Mesenchymal stem cell (in vitro differentiated cells and primary cell): ENCODE data around the gene FLT3LG. TPM values are rescaled to one million over a fixed set of nuclear protein-coding genes. Genes with fewer than 3 reads are reported as not detected.

Source experiments
- DNase-seq: peaks from one replicate; pipeline ENCODE4 v3.0.0-alpha.2; 2013
- H2AFZ ChIP-seq: one replicate; pipeline ENCODE4 v1.6.1; 2013; ENCODE audit warnings: low read depth, mild to moderate bottlenecking, control low read depth, inconsistent platforms, low read length, moderate library complexity
- H2AK5ac ChIP-seq: 2 replicates; pipeline ENCODE4 v1.6.1; 2013; ENCODE audit warnings: low read length, moderate library complexity, mild to moderate bottlenecking, inconsistent platforms; ENCODE audit not compliant: severe bottlenecking
- H2BK120ac ChIP-seq: one replicate; pipeline ENCODE4 v1.6.1; 2013; ENCODE audit warnings: low read depth, mild to moderate bottlenecking, inconsistent platforms, low read length, moderate library complexity
- H2BK12ac ChIP-seq, 2 experiments: one replicate each; pipeline ENCODE4 v1.6.1; 2013; ENCODE audit warnings: inconsistent platforms in 2 of 2, low read length in 2 of 2, mild to moderate bottlenecking in 2 of 2, moderate library complexity in 2 of 2, control low read depth in 1 of 2
- H2BK15ac ChIP-seq: one replicate; pipeline ENCODE4 v1.6.1; 2013; ENCODE audit warnings: mild to moderate bottlenecking, low read depth, inconsistent platforms; ENCODE audit not compliant: poor library complexity, severe bottlenecking
- H2BK5ac ChIP-seq: 2 replicates; pipeline ENCODE4 v1.6.1; 2013; ENCODE audit warnings: low read depth, mild to moderate bottlenecking, low read length, control low read depth, inconsistent platforms; ENCODE audit not compliant: poor library complexity, severe bottlenecking
- H3K14ac ChIP-seq, 2 experiments: one replicate each; pipeline ENCODE4 v1.6.1; 2013; ENCODE audit warnings: inconsistent platforms in 2 of 2, low read length in 2 of 2, control low read depth in 1 of 2, mild to moderate bottlenecking in 1 of 2, moderate library complexity in 1 of 2
- H3K18ac ChIP-seq, 2 experiments: one replicate each; pipeline ENCODE4 v1.6.1; 2013; ENCODE audit warnings: inconsistent platforms in 2 of 2, low read length in 2 of 2, control low read depth in 1 of 2, low read depth in 1 of 2, mild to moderate bottlenecking in 1 of 2
- H3K23ac ChIP-seq, 2 experiments: one replicate each; pipeline ENCODE4 v1.6.1; 2013; ENCODE audit warnings: inconsistent platforms in 2 of 2, low read length in 2 of 2, mild to moderate bottlenecking in 2 of 2, moderate library complexity in 2 of 2, control low read depth in 1 of 2
- H3K27ac ChIP-seq: 2 replicates; pipeline ENCODE4 v1.5.1; 2013; ENCODE audit warnings: mild to moderate bottlenecking, moderate library complexity, low read length, control low read depth, inconsistent platforms; ENCODE audit not compliant: poor library complexity, severe bottlenecking
- H3K27me3 ChIP-seq, 2 experiments: 2 replicates each; pipeline versions ENCODE4 v1.6.1 to v1.7.0; 2013; ENCODE audit warnings: low read length in 2 of 2, mild to moderate bottlenecking in 2 of 2, moderate library complexity in 2 of 2, control low read depth in 1 of 2, inconsistent platforms in 1 of 2; ENCODE audit not compliant: control insufficient read depth in 1 of 2, insufficient read depth in 1 of 2
- H3K36me3 ChIP-seq, 2 experiments: 2 replicates each; pipeline versions ENCODE4 v1.6.1 to v1.7.0; 2013; ENCODE audit warnings: low read length in 2 of 2, control low read depth in 1 of 2, inconsistent platforms in 1 of 2, low read depth in 1 of 2, mild to moderate bottlenecking in 1 of 2; ENCODE audit not compliant: insufficient read depth in 2 of 2, control insufficient read depth in 1 of 2
- H3K4ac ChIP-seq, 2 experiments: one replicate each; pipeline ENCODE4 v1.6.1; 2013; ENCODE audit warnings: inconsistent platforms in 2 of 2, low read length in 2 of 2, mild to moderate bottlenecking in 2 of 2, moderate library complexity in 2 of 2, control low read depth in 1 of 2, low read depth in 1 of 2
- H3K4me1 ChIP-seq: 2 replicates; pipeline ENCODE4 v1.6.1; 2013; ENCODE audit warnings: low read depth, low read length, control low read depth; ENCODE audit not compliant: control insufficient read depth, insufficient read depth
- H3K4me2 ChIP-seq: 2 replicates; pipeline ENCODE4 v1.6.1; 2013; ENCODE audit warnings: low read length, mild to moderate bottlenecking, inconsistent platforms; ENCODE audit not compliant: poor library complexity, severe bottlenecking
- H3K4me3 ChIP-seq, 2 experiments: 2 replicates each; pipeline versions ENCODE4 v1.5.1 to v1.7.0; 2013; ENCODE audit warnings: low read length in 2 of 2, mild to moderate bottlenecking in 2 of 2, control low read depth in 1 of 2, low read depth in 1 of 2; ENCODE audit not compliant: insufficient read depth in 1 of 2
- H3K79me1 ChIP-seq: replicated peaks from 2 replicates; pipeline ENCODE4 v1.6.1; 2013; ENCODE audit warnings: mild to moderate bottlenecking, control low read depth, low read length, inconsistent platforms; ENCODE audit not compliant: poor library complexity, severe bottlenecking
- H3K9ac ChIP-seq: 2 replicates; pipeline ENCODE4 v1.7.0; 2013; ENCODE audit warnings: mild to moderate bottlenecking, low read length, moderate library complexity
- H3K9me3 ChIP-seq: 2 replicates; pipeline ENCODE4 v1.7.0; 2013; ENCODE audit warnings: mild to moderate bottlenecking, low read length; ENCODE audit not compliant: control insufficient read depth
- H4K8ac ChIP-seq: one replicate; pipeline ENCODE4 v1.6.1; 2013; ENCODE audit warnings: inconsistent platforms, mild to moderate bottlenecking, low read length, moderate library complexity
- H4K91ac ChIP-seq: one replicate; pipeline ENCODE4 v1.6.1; 2013; ENCODE audit warnings: mild to moderate bottlenecking, low read length, inconsistent platforms
- WGBS: methylation state at CpG from one replicate; pipeline ENCODE4 v1.1.7; 2013; ENCODE audit warnings: mixed read lengths; 5-methylcytosine and 5-hydroxymethylcytosine counted together
- small RNA-seq: library from polyadenylated mRNA; stranded (forward); fragments of <200 nt; extraction: miRNeasy Mini kit (QIAGEN cat#:217004); gene quantifications from one replicate; pipeline ENCODE3, GENCODE V24; 2013; ENCODE audit warnings: low read depth

The FLT3LG gene

DNA sequence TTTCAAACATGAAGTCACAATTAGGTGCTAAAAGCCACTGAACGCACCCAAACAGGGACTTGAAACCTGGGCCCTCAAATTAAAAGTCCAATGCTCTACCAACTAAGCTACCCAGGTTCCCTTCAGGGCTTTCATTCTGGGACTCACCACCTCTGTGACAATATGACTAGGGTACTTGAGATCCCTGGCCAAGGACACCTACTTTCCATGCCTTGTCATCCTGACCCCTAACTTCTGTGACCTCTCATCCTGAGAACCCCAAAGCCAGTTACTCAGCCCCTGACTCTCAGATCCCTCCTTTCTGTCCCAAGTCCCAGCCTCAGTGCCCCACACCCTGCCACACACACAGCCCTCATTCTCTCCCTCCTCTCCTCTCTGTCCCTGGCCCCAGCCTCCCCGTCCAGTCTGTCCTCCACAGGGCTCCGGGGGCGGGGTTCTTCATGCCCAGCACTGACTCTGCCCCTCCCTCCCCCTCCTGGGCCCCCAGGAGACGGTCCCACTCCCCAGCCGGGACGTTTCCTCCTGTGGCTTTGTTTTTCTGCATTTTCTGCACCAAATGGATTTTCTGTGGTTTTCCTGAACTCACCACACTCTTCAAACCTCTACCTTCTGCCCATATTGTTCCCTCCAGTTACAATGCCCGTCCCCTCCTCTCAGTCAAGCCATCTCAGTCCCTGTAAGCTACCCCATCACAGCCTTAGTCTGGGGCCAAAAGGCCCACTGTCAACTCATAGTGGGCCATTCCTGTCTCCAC lies 60.8 kb downstream of the FLT3LG start:
- 59% methylated on average over 8 of the region's 8 CpGs for WGBS

More for the DNA sequence above, 60.8 kb downstream of the FLT3LG start:
- no peak overlapping the region for H2BK120ac ChIP-seq
- H2AK5ac ChIP-seq, result no peak overlapping the region
- H3K4me1 ChIP-seq, result peaks cover 18% of the 10 kb centered on the region
- H3K27me3 ChIP-seq, result no peaks in the 10 kb centered on the region
- no peak overlapping the region for H2BK5ac ChIP-seq
- no peak overlapping the region for H3K27ac ChIP-seq
- no peak overlapping the region for H3K4me3 ChIP-seq
- no peak overlapping the region for H3K4ac ChIP-seq
- H3K4me2 ChIP-seq, result no peak overlapping the region
- no peak overlapping the region for H2BK12ac ChIP-seq
- no peak overlapping the region for H3K14ac ChIP-seq
- no peak for DNase-seq
- H4K8ac ChIP-seq, result no peak overlapping the region
- no peaks in the 10 kb centered on the region for H3K9me3 ChIP-seq
- H3K18ac ChIP-seq, result no peak overlapping the region
- no peak overlapping the region for H3K9ac ChIP-seq
- peaks cover 12 to 53% of the 10 kb centered on the region in 2 experiments for H3K36me3 ChIP-seq
- H2AFZ ChIP-seq, result no peak overlapping the region
- H3K23ac ChIP-seq, result no peak overlapping the region
- H3K79me1 ChIP-seq, result no peaks in the 10 kb centered on the region
- no peak overlapping the region for H2BK15ac ChIP-seq
- H4K91ac ChIP-seq, result no peak overlapping the region

Small RNA genes lying within 50 kb of the gene (small RNA-seq; reads per million reads assigned to genes)
- gene COX6CP7 (not detected), gene MIR150 (not detected), gene SNORD32A (not detected), gene SNORD33 (not detected), gene SNORD34 (not detected), gene SNORD35A (not detected), gene SNORD35B (not detected)
